GM18873 (cell line): ENCODE results near the gene SERAC1.

Source experiments
- ATAC-seq: cut with Tn5 transposase; IDR thresholded peaks from one replicate; pipeline ENCODE4 v1.9.1; 2021; ENCODE audit warnings: mild to moderate bottlenecking, moderate library complexity, moderate number of reproducible peaks; ENCODE audit not compliant: unreplicated experiment, low FRiP score

Gene SERAC1

DNA sequence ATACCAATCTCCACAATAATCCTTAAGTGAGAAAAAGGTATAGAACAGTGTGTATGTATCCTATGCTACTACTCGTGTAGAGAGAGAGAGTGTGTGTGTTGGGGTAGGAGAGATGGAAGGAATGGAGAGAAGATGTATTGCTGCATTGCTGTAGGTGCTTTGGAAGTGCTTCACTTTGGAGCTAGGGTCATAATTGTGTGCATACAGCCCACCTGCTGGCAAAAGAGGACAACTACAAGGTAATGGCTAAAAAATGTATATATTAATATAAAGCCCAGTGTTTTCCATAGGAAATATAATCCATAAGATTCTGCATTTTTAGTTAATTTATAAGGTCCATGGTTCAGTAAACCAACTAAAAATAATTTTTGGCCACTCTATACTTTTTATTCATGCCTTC lies 36.1 kb downstream of the SERAC1 start:
- ATAC-seq: no peak

DNA sequence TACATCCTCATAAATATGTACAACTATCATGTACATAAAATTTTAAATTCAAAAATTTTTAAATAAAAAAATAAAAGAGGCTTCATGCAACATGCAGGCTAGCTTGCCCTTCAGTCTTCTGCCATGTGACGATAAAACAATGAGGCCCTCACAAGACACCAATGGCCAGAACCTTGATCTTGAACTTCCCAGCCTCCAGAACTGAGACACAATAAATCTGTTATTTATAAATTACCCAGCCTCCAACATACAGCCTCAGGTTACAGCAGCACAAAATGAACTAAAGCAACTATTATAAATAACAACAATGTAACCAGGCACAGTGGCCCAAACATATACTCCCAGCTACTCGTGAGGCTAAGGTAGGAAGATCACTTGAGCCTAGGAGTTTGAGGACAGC lies 42.8 kb downstream of the SERAC1 start:
- ATAC-seq: no peak

- no peak for ATAC-seq
Measured at GRCh38 chr6:158124288-158124687, 43.8 kb downstream of the SERAC1 start.

GRCh38 chr6:158122048-158122447 lies 46.0 kb downstream of the SERAC1 start:
- no peak for ATAC-seq

- ATAC-seq: no peak
Measured at GRCh38 chr6:158121335-158121734, 46.7 kb downstream of the SERAC1 start.

DNA sequence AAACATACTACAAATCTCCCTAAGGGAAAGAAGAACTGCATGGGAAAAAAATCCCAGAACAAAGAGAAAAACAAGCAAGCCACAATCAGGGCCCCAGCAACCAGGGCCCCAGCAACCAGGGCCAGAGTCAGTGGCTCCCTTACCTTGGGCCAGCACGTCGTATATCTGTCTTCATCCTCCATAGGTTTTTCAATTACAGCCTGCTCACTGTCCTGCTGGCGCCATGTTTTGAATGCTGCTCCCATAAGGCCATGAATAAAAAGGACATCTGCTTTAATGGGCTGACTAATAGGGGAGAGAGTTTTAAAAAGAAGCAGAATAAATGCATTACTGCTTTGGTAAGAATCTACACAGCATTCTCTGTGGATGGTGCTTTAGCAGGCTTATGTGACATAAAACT lies 49.2 kb downstream of the SERAC1 start:
- ATAC-seq: no peak

DNA sequence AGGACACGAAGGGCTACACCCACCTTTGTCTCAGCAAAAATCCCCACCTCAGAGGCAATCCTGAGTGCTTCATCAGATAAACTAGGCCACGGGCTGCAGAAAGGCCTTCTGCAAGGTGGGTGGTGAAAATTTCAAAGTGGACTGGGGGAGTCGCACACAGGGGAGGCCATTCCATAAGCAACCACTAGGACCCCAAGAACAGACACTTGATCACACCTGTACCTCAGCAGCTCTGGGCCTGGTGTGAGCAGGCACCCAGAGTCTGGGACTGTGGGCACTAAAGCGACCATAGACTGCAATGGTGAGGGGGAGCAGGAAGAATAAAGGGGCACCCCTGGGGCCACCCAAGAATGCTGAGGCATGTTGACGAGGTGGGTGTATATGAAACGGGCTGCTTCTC lies 52.6 kb downstream of the SERAC1 start:
- no peak for ATAC-seq

GRCh38 chr6:158115102-158115501 lies 53.0 kb downstream of the SERAC1 start:
- no peak for ATAC-seq

- ATAC-seq: no peak
Measured at GRCh38 chr6:158113802-158114201, 54.3 kb downstream of the SERAC1 start.

GRCh38 chr6:158111987-158112386 lies 56.1 kb downstream of the SERAC1 start:
- no peak for ATAC-seq

- no peak for ATAC-seq
Measured at GRCh38 chr6:158110986-158111385, 57.1 kb downstream of the SERAC1 start.

DNA sequence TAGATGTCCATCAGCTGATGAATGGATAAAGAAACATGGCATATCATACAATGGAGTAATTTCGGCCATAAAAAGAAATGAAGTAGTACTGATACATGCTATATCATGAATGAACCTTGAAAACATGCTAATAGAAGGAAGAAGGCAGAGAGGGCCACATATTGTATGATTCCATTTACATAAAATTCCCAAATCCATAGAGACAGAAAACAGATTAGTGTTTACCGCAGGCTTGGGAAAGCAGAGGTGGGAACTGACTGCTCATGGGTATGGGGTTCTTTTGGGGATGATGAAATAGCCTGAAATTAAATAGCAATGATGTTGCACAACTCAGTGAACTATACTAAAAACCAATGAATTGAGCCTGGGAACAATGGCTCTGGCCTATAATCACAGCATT lies 58.3 kb downstream of the SERAC1 start:
- ATAC-seq: no peak

- ATAC-seq: no peak
Measured at GRCh38 chr6:158104696-158105095, 63.4 kb downstream of the SERAC1 start.

DNA sequence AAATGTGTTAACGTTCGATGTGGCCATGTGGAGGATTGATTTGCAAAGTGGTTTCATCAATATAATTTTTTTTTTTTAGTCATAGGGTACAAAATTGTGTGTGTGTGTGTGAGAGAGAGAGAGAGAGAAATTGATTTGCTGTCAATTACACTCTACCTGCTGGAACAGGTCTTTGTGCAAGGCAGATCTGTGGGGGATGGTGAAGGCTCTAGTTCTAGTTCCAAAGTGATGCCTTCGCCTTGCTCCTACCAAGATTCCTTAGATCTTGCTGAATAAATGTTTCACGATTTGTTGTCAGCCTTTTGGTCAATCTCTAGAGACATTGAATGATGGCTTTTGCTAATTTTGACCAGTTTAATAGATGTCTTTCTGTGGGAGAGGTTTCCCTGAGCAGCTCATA lies 64.8 kb downstream of the SERAC1 start:
- no peak for ATAC-seq

DNA sequence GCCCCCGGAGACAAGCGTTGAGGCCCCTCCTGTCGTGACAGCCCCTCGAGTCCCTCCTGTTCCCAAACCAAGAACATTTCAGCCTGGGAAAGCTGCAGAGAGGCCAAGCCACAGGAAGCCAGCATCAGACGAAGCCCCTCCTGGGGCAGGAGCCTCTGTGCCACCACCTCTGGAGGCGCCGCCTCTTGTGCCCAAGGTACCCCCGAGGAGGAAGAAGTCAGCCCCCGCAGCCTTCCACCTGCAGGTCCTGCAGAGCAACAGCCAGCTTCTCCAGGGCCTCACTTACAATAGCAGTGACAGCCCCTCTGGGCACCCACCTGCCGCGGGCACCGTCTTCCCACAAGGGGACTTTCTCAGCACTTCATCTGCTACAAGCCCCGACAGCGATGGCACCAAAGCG lies 72.4 kb downstream of the SERAC1 start:
- no peak for ATAC-seq

GRCh38 chr6:158095031-158095430 lies 73.0 kb downstream of the SERAC1 start:
- no peak for ATAC-seq

DNA sequence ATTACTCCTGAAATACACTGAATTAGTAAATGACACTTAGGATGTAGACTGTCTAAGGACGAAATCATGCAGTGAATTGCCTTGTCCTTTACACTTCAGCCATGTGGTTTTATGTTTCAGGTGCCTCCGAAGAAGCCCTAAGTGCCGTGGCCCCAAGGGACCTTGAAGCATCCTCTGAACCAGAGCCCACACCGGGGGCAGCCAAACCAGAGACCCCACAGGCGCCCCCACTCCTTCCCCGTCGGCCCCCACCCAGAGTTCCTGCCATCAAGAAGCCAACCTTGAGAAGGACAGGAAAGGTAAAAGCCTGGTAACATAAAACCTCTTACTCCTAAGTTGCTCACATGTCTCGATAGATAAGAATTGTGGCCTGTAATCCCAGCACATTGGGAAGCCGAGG lies 75.3 kb downstream of the SERAC1 start:
- ATAC-seq: no peak

- no peak for ATAC-seq
Measured at GRCh38 chr6:158087224-158087867, 80.7 kb downstream of the SERAC1 start.

DNA sequence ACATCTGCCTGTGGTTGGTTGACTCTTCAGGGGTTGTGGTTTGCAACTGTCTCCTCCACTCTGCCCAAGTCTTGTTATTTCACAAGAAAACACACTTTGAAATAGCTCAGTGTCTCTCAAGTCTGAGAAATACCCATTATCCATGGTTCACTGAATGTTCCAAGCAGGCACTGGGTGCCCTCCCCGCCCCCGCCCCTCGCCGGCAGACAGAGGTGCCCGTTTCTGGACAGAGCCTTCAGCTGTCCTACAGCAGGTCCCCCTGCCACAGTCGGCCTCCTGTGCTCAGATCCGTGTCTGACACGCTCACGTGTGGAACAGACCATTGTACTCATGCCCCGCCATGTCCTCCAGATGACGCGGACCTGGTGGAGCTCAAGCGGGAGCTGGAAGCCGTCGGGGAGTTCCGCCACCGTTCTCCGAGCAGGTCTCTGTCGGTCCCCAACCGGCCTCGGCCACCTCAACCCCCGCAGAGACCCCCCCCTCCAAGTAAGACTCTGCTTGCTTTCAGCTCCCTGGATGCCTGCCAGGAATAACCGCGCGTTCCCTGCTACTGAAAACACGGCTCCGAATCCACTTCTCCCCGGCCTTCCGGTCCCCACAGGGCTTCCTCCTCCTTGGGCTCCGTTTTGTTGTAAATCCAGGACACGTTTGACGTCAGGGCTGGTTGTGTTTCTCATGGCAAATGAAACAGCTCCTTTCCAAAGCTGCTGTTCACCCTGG lies 81.4 kb downstream of the SERAC1 start:
- ATAC-seq: no peak

- ATAC-seq: no peak
Measured at GRCh38 chr6:158086054-158086503, 82.0 kb downstream of the SERAC1 start.

DNA sequence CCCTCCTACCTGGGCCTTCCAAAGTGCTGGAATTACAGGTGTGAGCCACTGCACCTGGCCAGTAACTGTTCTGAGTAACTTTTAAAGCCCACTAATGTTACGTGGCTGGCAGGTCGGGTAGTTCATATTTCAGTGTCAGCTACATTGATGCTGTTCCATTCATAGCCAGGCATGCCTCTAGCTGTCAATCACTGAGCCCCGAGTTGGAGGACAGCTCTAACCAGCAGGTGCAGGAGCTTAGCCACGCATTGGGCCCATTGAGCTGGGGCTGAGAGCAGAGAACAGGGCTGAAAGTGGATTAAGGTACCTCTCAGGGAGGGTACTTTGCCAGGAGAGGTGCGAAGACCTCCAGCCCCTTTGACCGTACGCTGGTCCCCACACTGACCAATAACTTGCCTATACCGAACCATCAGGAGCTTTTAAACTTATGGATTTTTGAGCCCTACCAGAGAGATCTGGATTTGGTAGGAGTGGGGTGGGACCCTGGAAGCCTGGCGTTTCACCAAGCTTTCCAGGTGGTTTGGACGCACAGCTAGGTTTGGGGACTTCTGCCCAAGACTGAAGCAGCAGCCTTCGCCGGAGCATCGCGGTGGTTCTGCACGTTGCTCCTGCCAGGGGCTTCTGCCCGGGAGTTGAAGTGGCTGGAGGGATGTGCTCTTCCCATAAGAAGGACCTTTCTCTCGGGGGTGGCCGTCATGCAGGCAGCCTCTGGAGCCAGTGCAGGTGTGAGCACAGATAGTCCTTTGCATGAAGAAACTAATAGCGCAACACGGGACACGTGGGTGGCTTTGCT lies 82.6 kb downstream of the SERAC1 start:
- no peak for ATAC-seq
